Measurements from ENCODE around the gene CLK3. TPM values are rescaled to one million over a fixed set of nuclear protein-coding genes. Genes with fewer than 3 reads are reported as not detected.
"Not testable (repeated sequence)": the region's sequence is repeated elsewhere in the genome, so short reads cannot be mapped to it uniquely, and the experiment has no call there.

CLK3 gene
- total RNA-seq, 6 experiments from 2014 or later, result 27.8 to 44.1 (median 33.2) TPM

- DNase-seq, result no peak
- no peak for TF ChIP-seq CTCF (IDR thresholded peaks at IDR 0.05)
- no peak for TF ChIP-seq POLR2A (IDR thresholded peaks at IDR 0.05)
- Histone ChIP-seq H3K36me3 (peaks cover 2 to 80% (median 46%) of the 10 kb centered on the region in 4 donors), H3K4me3 (no peak overlapping the region), H3K9me3 (no peaks in the 10 kb centered on the region), H3K27me3 (no peaks in the 10 kb centered on the region), H3K27ac (no peak overlapping the region), H3K4me1 (peaks cover 0 to 11% (median 5%) of the 10 kb centered on the region in 4 donors)
- intact Hi-C loops (cut with DNase I), result no loop called here
- no peak for ATAC-seq
- 39% methylated on average over 2 of the region's 3 CpGs for WGBS (ENCODE audit: insufficient coverage, low coverage, low lambda C conversion rate, missing lambda C conversion rate)
Measured at GRCh38 chr15:74628199-74628598, 12.6 kb downstream of the CLK3 start.

- no peak for DNase-seq
- intact Hi-C loops (cut with DNase I), result no loop called here
- Histone ChIP-seq H3K4me1 (peaks cover 0 to 11% (median 5%) of the 10 kb centered on the region in 4 donors), H3K27ac (no peak overlapping the region), H3K36me3 (peaks cover 0 to 78% (median 42%) of the 10 kb centered on the region in 4 donors), H3K9me3 (no peaks in the 10 kb centered on the region), H3K27me3 (no peaks in the 10 kb centered on the region), H3K4me3 (no peak overlapping the region)
- TF ChIP-seq POLR2A (IDR thresholded peaks at IDR 0.05) (no peak), CTCF (IDR thresholded peaks at IDR 0.05) (no peak)
- no peak for ATAC-seq
- WGBS (ENCODE audit: insufficient coverage, low coverage, low lambda C conversion rate, missing lambda C conversion rate), result no CpG with 5 or more reads among the region's 5 CpGs
Measured at GRCh38 chr15:74628949-74629348, 13.3 kb downstream of the CLK3 start.

GRCh38 chr15:74629696-74630095, 14.1 kb downstream of the CLK3 start:
- not testable (repeated sequence) for H3K27ac ChIP-seq, H3K4me3 ChIP-seq, H3K9me3 ChIP-seq, H3K27me3 ChIP-seq, ATAC-seq, DNase-seq
- intact Hi-C loops (cut with DNase I), result loop anchor here in 1 of 2 donors (5.0 to 10.0 kb wide), 2 partner anchors 138 to 255 kb away; no protein-coding TSS in a partner anchor
- 73% methylated on average over 2 of the region's 10 CpGs for WGBS (ENCODE audit: insufficient coverage, low coverage, low lambda C conversion rate, missing lambda C conversion rate)
- H3K36me3 ChIP-seq, result peaks cover 0 to 77% (median 36%) of the 10 kb centered on the region in 4 donors
- peaks cover 0 to 11% (median 5%) of the 10 kb centered on the region in 4 donors for H3K4me1 ChIP-seq

- DNase-seq (no peak), ATAC-seq (no peak)
- Histone ChIP-seq H3K27me3 (no peaks in the 10 kb centered on the region), H3K36me3 (peaks cover 0 to 76% (median 32%) of the 10 kb centered on the region in 4 donors), H3K27ac (no peak overlapping the region), H3K9me3 (no peaks in the 10 kb centered on the region), H3K4me1 (peaks cover 0 to 11% (median 5%) of the 10 kb centered on the region in 4 donors), H3K4me3 (no peak overlapping the region)
- WGBS (ENCODE audit: insufficient coverage, low coverage, low lambda C conversion rate, missing lambda C conversion rate), result no CpG with 5 or more reads among the region's 6 CpGs
- TF ChIP-seq POLR2A (IDR thresholded peaks at IDR 0.05), result no peak
- no peak for TF ChIP-seq CTCF (IDR thresholded peaks at IDR 0.05)
- intact Hi-C loops (cut with DNase I), result loop anchor here in 1 of 2 donors (5.0 to 10.0 kb wide), 2 partner anchors 137 to 256 kb away; no protein-coding TSS in a partner anchor
Measured at GRCh38 chr15:74630284-74631086, 14.8 kb downstream of the CLK3 start.

GRCh38 chr15:74631087-74631385, 15.4 kb downstream of the CLK3 start:
- intact Hi-C loops (cut with DNase I), result loop anchor here in 1 of 2 donors (5.0 to 10.0 kb wide), 2 partner anchors 136 to 256 kb away; no protein-coding TSS in a partner anchor
- H3K27me3 ChIP-seq, result no peaks in the 10 kb centered on the region
- DNase-seq, result no peak
- no peaks in the 10 kb centered on the region for H3K9me3 ChIP-seq
- TF ChIP-seq CTCF (IDR thresholded peaks at IDR 0.05) (no peak), POLR2A (IDR thresholded peaks at IDR 0.05) (no peak)
- peaks cover 0 to 11% (median 5%) of the 10 kb centered on the region in 4 donors for H3K4me1 ChIP-seq
- WGBS (ENCODE audit: insufficient coverage, low coverage, low lambda C conversion rate, missing lambda C conversion rate), result 57% methylated on average over 1 of the region's 3 CpGs
- peaks cover 0 to 76% (median 30%) of the 10 kb centered on the region in 4 donors for H3K36me3 ChIP-seq
- no peak overlapping the region for H3K27ac ChIP-seq
- no peak overlapping the region for H3K4me3 ChIP-seq
- peak in 2 of 4 donors; percentile 1 to 3 for ATAC-seq
